Endothelial cell (in vitro differentiated cells): ENCODE results near the gene ODAD4. TPM values are rescaled to one million over a fixed set of nuclear protein-coding genes. Genes with fewer than 3 reads are reported as not detected.

ENCODE experiments used
- DNase-seq: peaks from one replicate; pipeline ENCODE4 v3.0.0; 2021; ENCODE audit warnings: low spot score
- H3K27ac Mint-ChIP-seq: one replicate; pipeline ENCODE4 v1.8.0; 2021; ENCODE audit warnings: mixed read lengths, inconsistent platforms; ENCODE audit not compliant: unreplicated experiment
- H3K27me3 Mint-ChIP-seq: one replicate; pipeline ENCODE4 v1.8.0; 2021; ENCODE audit warnings: mild to moderate bottlenecking, moderate library complexity, mixed read lengths, inconsistent platforms; ENCODE audit not compliant: unreplicated experiment
- H3K36me3 Mint-ChIP-seq: one replicate; pipeline ENCODE4 v1.8.0; 2021; ENCODE audit warnings: mild to moderate bottlenecking, low read depth, mixed read lengths, inconsistent platforms; ENCODE audit not compliant: unreplicated experiment
- H3K4me1 Mint-ChIP-seq: one replicate; pipeline ENCODE4 v1.8.0; 2021; ENCODE audit warnings: mild to moderate bottlenecking, mixed read lengths, inconsistent platforms; ENCODE audit not compliant: unreplicated experiment
- H3K4me3 Mint-ChIP-seq: one replicate; pipeline ENCODE4 v1.8.0; 2021; ENCODE audit warnings: mild to moderate bottlenecking, mixed read lengths, inconsistent platforms; ENCODE audit not compliant: unreplicated experiment
- H3K9me3 Mint-ChIP-seq: one replicate; pipeline ENCODE4 v1.8.0; 2021; ENCODE audit warnings: mixed read lengths, inconsistent platforms; ENCODE audit not compliant: unreplicated experiment
- total RNA-seq: library from RNA; stranded (reverse); fragmentation: NEBNext Ultra II Directional; extraction: Animal tissue kit (Norgen Biotek cat#: 25700); gene quantifications from one replicate; pipeline ENCODE4 v1.2.1, GENCODE V29; 2021; ENCODE audit not compliant: unreplicated experiment
- TF ChIP-seq, protein P1 (sequence below): fragments of 200-600 bp; sonication (generic); IDR thresholded peaks from one replicate; pipeline ENCODE4 v1.5.0; 2021; ENCODE audit warnings: antibody characterized with exemption; ENCODE audit not compliant: unreplicated experiment

ODAD4 gene
- total RNA-seq, 1 donor from 2014 or later, result 2.2 TPM

DNA sequence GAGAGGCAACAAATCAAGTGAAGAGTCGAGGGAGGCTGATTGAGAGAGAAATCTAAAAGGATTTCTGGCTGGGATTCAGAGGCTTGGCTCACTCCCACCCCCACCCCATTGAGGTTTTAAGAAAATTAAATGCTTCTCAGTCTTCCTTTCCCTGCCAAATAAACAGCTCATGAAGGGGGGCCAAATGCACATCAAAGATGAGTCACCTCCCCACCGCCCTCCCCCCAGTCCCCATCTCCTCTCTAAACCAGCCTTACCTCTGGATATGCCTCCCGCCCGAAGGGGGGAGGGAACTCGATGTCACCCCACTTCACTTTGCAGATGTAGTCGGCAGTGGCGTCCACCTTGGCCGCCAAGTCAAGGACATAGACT is 23.2 kb upstream of the ODAD4 start:
- H3K36me3 Mint-ChIP-seq, result peaks cover 67% of the 10 kb centered on the region
- H3K27me3 Mint-ChIP-seq, result peaks cover 5% of the 10 kb centered on the region
- DNase-seq, result no peak
- H3K9me3 Mint-ChIP-seq, result no peaks in the 10 kb centered on the region
- H3K27ac Mint-ChIP-seq, result no peak overlapping the region
- no peak overlapping the region for H3K4me3 Mint-ChIP-seq
- TF ChIP-seq, protein P1, sequence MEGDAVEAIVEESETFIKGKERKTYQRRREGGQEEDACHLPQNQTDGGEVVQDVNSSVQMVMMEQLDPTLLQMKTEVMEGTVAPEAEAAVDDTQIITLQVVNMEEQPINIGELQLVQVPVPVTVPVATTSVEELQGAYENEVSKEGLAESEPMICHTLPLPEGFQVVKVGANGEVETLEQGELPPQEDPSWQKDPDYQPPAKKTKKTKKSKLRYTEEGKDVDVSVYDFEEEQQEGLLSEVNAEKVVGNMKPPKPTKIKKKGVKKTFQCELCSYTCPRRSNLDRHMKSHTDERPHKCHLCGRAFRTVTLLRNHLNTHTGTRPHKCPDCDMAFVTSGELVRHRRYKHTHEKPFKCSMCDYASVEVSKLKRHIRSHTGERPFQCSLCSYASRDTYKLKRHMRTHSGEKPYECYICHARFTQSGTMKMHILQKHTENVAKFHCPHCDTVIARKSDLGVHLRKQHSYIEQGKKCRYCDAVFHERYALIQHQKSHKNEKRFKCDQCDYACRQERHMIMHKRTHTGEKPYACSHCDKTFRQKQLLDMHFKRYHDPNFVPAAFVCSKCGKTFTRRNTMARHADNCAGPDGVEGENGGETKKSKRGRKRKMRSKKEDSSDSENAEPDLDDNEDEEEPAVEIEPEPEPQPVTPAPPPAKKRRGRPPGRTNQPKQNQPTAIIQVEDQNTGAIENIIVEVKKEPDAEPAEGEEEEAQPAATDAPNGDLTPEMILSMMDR, result no peak
- no peaks in the 10 kb centered on the region for H3K4me1 Mint-ChIP-seq

DNA sequence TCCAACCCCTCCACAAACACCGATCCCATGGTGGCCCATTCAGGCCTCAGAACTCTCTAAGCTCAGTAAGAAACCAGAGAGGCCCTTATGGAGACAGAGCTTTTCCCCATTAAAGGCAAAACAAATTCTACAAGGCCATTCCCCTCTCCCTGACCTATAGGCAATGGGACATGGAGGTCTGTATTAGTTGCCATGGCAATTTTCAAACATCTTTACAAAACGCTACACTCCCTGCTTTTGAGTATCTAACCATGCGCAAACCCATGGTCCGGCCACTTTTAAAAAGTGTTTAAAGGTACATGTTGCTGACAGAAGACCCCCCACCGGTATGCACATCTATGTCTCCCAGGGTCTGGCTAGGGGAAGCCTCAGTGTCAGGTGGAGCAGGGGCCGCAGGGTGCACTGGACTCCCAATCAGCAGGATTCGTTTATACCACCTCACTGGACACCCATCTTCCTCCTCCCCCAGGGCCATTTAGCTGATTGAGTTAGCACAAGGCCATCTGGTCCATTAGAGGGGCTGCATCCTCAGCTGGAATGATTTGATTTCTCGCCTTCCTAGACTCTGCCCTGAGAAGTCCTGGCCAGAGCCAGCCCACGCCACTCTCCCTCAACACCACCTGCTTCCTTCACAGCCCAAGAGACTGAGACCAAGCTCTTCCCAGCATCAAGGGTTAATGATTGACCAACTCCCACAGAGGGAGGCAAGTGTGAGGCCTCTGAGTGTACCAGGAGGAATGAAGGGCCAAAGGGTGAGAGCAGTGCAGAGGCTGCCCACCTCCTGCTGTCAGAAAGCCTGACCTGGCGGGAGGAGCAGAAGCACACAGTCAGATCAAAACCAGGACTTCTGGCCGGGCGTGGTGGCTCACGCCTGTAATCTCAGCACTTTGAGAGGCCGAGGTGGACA is 22.5 kb upstream of the ODAD4 start:
- Mint-ChIP-seq H3K27me3 (peaks cover 5% of the 10 kb centered on the region), H3K4me3 (peak overlapping the region; percentile 69), H3K4me1 (peaks cover 3% of the 10 kb centered on the region), H3K36me3 (peaks cover 73% of the 10 kb centered on the region), H3K27ac (peak overlapping the region; percentile 74), H3K9me3 (no peaks in the 10 kb centered on the region)
- TF ChIP-seq, protein P1, result no peak
- no peak for DNase-seq

DNA sequence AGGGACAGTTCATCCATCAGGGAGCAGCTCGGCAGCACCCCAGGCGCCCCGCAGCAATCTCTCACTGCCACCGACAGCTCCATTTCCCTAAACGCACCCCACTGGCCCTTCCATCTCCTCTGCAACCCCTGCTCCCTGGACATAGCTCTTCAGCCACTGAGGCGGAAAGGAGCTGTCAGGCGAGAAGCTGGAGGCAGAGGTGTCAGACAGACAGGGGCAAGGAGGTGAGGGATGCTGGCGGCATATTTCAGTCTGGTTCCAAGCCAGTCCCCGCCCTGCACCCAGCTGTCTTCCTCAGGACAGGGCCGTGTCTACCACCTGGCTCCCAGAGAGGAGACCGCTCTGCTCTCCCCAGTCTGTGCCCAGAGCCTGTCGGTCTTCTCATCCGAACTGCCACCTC is 21.3 kb upstream of the ODAD4 start:
- peaks cover 5% of the 10 kb centered on the region for H3K27me3 Mint-ChIP-seq
- no peaks in the 10 kb centered on the region for H3K9me3 Mint-ChIP-seq
- H3K4me3 Mint-ChIP-seq, result peak overlapping the region; percentile 15
- H3K4me1 Mint-ChIP-seq, result peaks cover 10% of the 10 kb centered on the region
- no peak for DNase-seq
- TF ChIP-seq, protein P1, result no peak
- H3K27ac Mint-ChIP-seq, result no peak overlapping the region
- H3K36me3 Mint-ChIP-seq, result peaks cover 75% of the 10 kb centered on the region

DNA sequence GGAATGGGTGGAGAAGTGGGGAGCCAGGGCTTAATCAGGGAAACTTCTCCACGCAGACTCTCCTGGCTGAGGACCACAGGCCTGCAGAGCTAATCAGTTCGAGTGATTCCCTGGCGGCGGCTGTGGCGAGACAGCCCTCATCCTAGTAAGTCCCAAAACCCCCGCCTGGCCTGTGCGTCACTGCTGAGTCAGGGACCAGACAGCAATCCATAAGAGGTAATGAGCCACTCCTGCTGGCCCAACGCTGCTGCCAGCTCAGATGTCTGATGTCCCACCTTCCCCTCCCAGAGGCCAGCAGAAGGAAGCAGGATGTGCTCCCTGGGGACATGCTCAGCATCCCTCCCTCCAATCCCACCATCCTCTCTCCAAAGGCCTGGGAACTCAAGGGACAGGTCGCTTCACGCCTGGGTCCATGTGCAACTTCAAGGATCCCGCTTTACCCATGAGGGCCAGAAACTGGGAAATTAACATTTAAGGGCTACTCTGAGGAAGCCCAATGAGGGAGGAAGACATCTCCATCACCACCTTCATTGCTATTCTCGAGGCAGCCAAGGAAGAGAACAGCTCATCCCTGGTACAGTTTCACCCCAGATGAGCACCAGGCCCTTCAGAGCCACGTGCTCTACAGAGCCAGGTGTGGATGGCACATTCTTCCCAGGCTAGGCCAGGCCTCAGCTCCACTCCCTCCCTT is 19.6 kb upstream of the ODAD4 start:
- no peaks in the 10 kb centered on the region for H3K9me3 Mint-ChIP-seq
- peak overlapping the region; percentile 31 for H3K4me3 Mint-ChIP-seq
- no peak overlapping the region for H3K27ac Mint-ChIP-seq
- H3K4me1 Mint-ChIP-seq, result peaks cover 25% of the 10 kb centered on the region
- DNase-seq, result no peak
- peaks cover 61% of the 10 kb centered on the region for H3K36me3 Mint-ChIP-seq
- TF ChIP-seq, protein P1, result no peak
- H3K27me3 Mint-ChIP-seq, result peaks cover 11% of the 10 kb centered on the region

DNA sequence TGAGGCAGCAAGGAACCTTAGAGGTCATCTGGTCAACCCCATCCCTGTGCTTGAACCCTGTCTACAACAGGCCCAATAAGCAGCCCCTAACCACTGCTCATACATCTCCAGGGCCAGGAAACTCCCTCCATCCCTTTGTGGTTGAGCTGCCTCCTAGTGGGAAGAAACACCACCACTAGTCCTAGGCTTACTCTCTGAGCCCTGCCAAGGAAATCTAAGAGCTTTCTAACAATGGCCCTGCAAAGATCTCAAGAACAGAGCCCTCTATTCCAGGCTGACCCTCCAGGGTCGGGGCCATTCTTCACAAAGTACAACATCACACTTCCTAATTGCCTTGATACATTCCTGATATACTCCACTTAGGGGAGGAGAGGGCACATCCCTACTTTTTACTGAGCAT is 17.5 kb upstream of the ODAD4 start:
- TF ChIP-seq, protein P1, result no peak
- no peak for DNase-seq
- no peak overlapping the region for H3K4me3 Mint-ChIP-seq
- no peaks in the 10 kb centered on the region for H3K9me3 Mint-ChIP-seq
- H3K4me1 Mint-ChIP-seq, result peaks cover 37% of the 10 kb centered on the region
- peak overlapping the region; percentile 38 for H3K27ac Mint-ChIP-seq
- peaks cover 45% of the 10 kb centered on the region for H3K36me3 Mint-ChIP-seq
- H3K27me3 Mint-ChIP-seq, result peaks cover 8% of the 10 kb centered on the region
